ENCODE measurements around the gene CHIT1. TPM values are rescaled to one million over a fixed set of nuclear protein-coding genes. Genes with fewer than 3 reads are reported as not detected.

CHIT1 gene
- total and polyA plus RNA-seq, 2 experiments from 2014 or later, result 0.07 to 0.47 TPM

- TF ChIP-seq CTCF (conservative IDR thresholded peaks at IDR 0.05; ENCODE audit: low read depth in 2 of 2), result no peak
- no peak for TF ChIP-seq REST (IDR thresholded peaks at IDR 0.05; ENCODE audit: unreplicated experiment)
- no peak for TF ChIP-seq EZH2phosphoT487 (IDR thresholded peaks at IDR 0.05; ENCODE audit: unreplicated experiment)
These were observed 29.5 kb downstream of the CHIT1 start (continued) for GRCh38 chr1:203199816-203200571.

DNA sequence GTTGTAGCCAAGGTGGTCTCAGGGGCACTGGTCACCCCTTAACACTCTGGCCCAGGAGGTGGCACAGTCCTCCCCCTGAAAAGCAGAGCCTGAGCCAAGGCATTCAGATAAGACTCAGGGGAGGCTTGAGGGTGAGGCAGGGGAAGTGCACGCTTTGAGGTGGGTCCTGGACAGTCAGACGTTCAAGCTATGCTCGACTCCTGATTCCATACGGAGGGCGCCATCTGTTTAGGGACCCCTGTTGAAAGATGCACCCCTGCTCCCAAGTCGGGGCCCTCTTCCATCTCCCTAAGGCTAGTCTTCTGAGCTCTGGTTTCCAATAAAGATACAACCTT, 30.0 kb downstream of the CHIT1 start:
- Histone ChIP-seq H3K36me3 (ENCODE audit: insufficient read depth) (no peaks in the 10 kb centered on the region), H3K4me3 (no peak overlapping the region), H3K27ac (ENCODE audit: low read depth) (no peak overlapping the region), H3K79me2 (replicated peaks; ENCODE audit: insufficient read depth) (no peaks in the 10 kb centered on the region), H2AFZ (no peak overlapping the region), H4K20me1 (replicated peaks; ENCODE audit: insufficient read depth) (no peaks in the 10 kb centered on the region), H3K9me2 (ENCODE audit: insufficient read depth) (0 out of 2 replicates have a peak, but pooled peaks cover 4% of the 10 kb centered on the region), H3F3A (replicated peaks; ENCODE audit: low read depth) (no peaks in the 10 kb centered on the region), H3K4me2 (no peak overlapping the region), H3K27me3 (ENCODE audit: insufficient read depth) (no peaks in the 10 kb centered on the region), H3K4me1 (ENCODE audit: insufficient read depth) (no peaks in the 10 kb centered on the region)
- H3K27ac Mint-ChIP-seq, result no peak overlapping the region
- no peak overlapping the region for H3K4me3 Mint-ChIP-seq
- no peaks in the 10 kb centered on the region for H3K36me3 Mint-ChIP-seq (ENCODE audit: low read depth)
- no peaks in the 10 kb centered on the region; the same call in 2 of the 3 replicates for H3K9me3 Mint-ChIP-seq
- no peaks in the 10 kb centered on the region for H3K4me1 Mint-ChIP-seq
- H3K27me3 Mint-ChIP-seq (ENCODE audit: insufficient read depth, low read depth, poor library complexity), result peaks cover 3% of the 10 kb centered on the region
- no peak for DNase-seq (ENCODE audit: low spot score)
- ATAC-seq, result no peak
- TF ChIP-seq REST (IDR thresholded peaks at IDR 0.05; ENCODE audit: unreplicated experiment) (no peak), ZNF114 (CRISPR knock-in tag; IDR thresholded peaks at IDR 0.05) (no peak), CTCF (conservative IDR thresholded peaks at IDR 0.05; ENCODE audit: low read depth in 2 of 2) (no peak), ZNF331 (CRISPR knock-in tag; IDR thresholded peaks at IDR 0.05; ENCODE audit: low read depth) (no peak), JUNB (IDR thresholded peaks at IDR 0.05; ENCODE audit: unreplicated experiment) (no peak), NANOG (IDR thresholded peaks at IDR 0.05; ENCODE audit: borderline replicate concordance) (no peak)
- TF ChIP-seq, protein P1, sequence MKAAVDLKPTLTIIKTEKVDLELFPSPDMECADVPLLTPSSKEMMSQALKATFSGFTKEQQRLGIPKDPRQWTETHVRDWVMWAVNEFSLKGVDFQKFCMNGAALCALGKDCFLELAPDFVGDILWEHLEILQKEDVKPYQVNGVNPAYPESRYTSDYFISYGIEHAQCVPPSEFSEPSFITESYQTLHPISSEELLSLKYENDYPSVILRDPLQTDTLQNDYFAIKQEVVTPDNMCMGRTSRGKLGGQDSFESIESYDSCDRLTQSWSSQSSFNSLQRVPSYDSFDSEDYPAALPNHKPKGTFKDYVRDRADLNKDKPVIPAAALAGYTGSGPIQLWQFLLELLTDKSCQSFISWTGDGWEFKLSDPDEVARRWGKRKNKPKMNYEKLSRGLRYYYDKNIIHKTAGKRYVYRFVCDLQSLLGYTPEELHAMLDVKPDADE (IDR thresholded peaks at IDR 0.05), result no peak
